Measurements from ENCODE around the gene GET3.
"Not testable (repeated sequence)": the region's sequence is repeated elsewhere in the genome, so short reads cannot be mapped to it uniquely, and the experiment has no call there.

The GET3 gene

DNA sequence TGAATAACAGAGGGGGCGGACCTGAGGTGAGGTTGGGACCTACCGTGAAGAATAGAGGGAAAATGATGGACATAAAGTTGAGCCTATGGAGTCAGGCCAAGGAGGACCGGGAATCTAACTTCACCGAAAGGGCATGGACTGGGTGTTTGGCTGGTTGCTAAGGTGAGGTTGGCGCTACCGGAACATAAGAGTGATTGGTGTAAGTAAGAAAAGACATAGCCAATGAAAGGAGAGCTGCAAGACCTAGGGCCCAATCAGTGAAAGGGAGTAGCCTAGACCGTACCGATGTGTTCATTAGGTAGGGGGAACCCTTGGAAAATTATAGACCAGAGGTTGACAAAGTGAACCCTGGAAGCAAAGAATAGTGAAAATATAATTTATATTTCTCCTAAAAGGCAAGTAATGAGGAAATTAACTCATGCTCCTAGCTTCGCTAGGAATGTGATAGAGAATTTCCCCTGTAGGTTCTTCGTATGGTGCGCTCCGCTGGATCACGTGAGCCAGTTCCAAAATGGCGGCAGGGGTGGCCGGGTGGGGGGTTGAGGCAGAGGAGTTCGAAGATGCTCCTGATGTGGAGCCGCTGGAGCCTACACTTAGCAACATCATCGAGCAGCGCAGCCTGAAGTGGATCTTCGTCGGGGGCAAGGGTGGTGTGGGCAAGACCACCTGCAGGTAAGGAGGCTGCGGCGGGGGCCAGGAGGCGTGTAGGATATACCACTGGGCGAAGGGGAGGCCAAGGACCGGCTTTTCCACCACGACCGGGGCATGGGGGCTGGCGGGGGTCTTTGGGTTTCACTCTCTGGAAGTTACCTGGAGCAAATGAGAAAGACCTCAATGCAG, at the start of gene GET3:
TSS of gene GET3 (plus strand) at position 503 of the 840 bp plus-strand sequence. CDS start at position 512, 9 bp downstream.
- DNase-seq: peak; percentile 82

DNA sequence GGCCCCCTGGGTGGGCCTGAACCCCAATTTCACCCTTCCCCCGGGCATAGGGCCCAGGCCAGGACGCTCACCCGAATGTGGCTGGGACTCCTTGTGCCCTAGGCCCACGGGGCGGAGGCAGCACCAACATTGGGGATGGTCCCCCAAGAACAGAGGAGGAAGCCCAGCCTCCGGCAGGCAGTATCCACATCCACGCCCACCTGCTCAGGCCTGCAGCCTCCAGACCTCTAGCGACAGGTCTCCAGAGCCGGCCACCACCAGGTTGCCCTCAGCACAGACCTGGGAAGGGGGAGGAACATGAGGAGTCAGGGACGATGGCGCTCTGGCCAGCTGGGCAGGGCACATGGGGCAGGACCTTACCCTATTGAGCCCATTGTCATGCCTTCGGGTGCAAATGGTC, 48.3 kb upstream of the GET3 start:
- no peak for DNase-seq

DNA sequence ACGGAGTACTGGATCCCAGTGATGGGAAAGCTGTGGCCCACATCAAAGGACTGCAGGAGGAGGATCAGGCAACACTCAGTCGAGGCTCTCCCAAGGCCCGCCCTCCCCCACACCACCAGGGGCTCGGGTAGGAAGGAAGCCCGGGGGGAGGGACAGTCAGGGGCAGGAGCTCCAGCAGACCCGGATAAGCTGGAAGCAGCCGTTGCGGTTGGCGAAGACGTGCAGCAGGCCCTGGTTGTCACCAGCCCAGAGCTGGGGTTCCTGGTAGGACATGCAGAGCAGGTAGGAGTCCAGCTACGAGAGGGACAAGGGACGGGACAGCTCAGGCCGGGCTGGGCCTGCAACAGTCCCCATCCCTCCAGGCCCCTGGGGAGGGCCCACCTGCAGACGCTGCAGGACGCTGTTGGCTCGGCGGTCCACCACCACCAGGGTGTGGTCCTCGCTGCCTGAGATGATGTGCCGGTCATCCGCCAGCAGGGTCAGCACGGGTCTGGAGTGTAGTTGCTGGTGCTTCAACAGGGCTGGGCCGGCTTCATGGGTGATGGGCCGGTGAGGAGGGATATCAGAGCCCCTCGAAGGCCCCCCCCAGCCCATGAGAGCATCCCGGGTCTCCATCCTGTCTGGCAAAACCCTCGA, 47.6 kb upstream of the GET3 start:
- DNase-seq: no peak

DNA sequence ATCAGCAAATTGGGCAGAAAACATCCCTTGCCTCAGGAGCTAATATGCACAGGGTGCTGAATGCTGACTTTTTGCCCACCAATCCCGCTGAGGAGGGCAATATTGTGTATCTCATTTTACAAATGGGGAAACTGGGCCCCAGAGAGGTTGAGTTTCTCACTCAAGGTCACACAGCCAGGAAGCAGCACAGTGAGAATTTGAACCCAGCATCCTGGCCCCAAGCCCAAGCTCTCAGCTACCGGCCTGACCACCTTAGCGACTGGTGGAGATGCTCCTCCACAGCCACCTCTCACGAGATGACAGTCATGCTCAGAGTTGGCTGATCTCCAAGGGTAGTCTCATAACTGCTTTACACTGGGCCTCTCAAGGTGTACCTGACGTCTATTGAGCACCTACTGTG, 44.3 kb upstream of the GET3 start:
- DNase-seq: no peak

DNA sequence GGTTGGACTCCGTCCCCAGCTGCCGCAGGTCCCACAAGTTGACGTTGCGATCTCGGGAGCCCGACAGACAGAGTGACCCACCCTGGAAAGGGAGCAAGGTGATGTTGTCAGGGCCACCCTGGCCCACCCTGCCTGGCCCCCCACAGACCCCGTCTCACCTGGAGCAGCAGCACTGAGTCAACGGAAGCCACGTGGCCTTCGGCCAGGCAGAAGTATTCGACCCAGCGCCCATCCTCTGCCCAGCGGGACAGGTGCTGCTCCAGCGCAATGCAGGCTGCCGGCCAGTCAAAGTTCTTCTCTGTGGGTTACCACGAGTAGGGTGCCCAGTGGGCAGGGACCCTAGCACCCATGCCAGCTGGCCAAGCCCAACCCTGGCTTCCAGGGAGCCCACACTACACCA, 42.7 kb upstream of the GET3 start:
- DNase-seq: no peak

DNA sequence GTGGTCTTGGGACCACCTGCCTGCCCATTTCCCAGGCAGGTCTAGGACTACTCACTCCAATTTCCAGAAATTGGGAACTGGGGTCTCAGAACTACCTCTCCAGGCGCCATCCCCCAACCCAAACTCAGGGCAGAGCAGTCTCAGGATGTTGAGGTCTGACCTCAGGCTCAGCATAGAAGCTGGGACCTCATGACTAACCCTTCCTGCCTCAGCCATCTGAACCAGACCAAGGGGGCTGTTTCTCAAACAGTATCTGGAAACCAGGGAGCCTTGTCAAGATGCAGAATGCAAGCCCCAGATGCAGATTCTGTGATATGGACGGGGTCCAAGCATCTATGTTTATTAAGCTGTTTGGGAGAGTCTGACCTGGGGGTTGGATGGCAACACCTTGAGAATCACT, 42.2 kb upstream of the GET3 start:
- DNase-seq: no peak

DNA sequence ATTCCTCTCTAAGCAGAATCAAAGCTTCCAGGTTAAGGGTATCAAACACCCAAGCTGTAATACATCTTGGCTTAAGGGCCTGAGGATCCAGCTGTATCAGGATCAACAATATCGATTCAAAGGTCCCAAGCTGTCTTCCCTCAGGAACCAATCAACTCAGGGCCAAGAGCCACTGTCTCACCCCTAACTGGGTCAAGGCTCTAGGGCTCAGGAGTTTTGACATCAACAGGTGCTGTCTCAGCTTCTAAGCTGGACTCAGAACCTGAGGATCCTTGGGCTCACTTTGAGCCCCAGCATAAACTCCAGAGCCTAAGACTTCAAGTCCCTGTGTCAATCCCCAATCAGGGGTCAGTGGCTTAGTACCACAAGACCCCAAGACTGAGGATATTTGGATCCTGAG, 41.8 kb upstream of the GET3 start:
- no peak for DNase-seq

DNA sequence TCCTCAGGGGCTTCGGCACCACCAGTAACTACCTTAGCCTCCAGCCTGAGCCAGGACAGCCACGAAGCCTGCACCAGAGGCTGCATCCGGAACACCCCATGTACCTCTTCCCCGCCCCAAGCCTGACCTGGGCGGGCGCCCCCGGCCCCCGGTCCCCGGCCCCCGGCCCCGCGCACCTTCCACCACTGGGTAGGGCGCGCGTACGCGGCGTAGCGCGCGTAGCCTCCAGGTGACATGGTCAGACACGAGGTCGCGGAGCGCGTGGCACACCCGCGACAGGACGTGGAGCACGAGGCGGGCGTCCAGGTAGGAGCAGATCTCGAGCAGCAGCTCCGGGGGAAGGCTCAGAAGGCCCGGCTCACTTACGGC, 41.3 kb upstream of the GET3 start:
- DNase-seq: no peak

DNA sequence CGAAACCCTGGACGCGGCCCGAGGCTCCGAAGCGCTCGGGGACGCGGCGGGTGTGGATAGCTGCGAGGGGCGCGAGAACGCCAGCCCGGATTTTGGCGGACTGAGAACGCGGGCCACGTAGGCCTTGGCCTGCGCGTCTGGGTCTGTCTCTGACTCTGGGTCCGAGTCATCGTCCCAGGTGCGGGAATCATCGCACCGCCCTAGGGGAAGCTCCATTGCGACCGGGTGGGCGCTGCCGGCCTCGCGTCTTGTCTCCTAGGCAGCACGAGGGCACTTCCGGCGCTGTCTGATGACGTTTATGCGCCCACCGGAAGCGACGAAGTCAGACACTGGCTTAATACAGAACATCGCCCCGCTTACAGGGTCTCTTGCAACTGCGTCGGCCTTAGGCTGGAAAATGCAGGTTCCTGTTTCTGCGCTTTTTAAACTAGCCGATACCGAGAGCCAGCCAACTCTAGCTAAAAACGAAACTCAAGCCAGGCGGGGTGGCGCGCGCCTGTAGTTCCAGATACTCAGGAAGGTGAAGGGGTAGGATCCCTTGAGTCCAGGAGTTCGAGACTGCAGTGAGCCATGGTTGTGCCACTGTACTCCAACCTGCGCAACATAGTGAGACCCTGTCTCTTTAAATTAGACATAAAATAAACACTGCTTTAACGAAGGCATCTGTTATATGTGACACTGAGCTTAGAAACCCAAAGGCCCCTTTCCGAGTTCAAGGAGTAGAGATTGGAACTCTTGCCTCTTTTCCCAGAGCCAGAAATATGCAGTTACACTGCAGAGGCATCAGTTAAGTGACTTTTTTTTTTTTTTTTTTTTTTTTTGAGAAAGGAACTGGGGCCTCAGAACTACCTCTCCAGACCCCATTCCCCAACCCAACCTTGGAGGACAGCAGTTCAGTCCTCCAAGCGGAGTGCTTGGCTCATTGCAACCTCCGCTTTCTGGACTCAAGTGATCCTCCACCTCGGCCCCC, 40.6 kb upstream of the GET3 start, which contains the start of gene FBXW9:
TSS of gene FBXW9 (minus strand) at position 266 of the 970 bp plus-strand sequence. CDS start at position 216, 50 bp downstream.
- DNase-seq: peak; percentile 95

DNA sequence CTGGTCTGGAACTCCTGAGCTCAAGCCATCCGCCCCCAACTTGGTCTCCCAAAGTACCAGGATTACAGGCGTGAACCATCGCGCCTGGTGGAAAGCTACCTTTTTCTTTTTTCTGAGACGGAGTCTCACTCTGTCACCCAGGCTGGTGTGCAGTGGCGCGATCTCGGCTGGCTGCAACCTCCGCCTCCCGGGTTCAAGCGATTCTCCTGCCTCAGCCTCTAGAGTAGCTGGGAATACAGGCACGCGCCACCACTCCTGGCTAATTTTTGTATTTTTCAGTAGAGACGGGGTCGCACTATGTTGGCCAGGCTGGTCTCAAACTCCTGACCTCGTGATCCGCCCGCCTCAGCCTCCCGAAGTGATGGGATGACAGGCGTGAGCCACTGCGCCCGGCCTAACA, 39.9 kb upstream of the GET3 start:
- DNase-seq: not testable (repeated sequence)

DNA sequence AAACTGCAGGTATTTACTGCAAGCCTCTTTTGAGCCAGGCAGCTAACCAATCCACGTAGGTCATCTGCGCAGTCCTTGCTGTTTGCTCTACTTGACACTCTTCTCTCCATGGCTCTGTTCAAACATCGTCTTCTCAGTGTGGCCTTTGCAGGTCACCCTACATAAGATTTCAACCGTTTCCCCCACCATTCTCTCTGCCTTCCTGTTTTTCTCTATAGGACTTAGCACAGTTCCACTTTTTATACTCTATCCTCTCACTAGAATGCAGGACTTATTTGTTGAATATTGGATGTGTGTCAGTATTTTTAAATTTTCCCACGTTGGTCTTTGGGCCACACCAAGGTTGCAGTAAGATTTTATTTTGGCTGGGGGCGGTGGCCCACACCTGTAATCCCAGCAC, 39.2 kb upstream of the GET3 start:
- no peak for DNase-seq

DNA sequence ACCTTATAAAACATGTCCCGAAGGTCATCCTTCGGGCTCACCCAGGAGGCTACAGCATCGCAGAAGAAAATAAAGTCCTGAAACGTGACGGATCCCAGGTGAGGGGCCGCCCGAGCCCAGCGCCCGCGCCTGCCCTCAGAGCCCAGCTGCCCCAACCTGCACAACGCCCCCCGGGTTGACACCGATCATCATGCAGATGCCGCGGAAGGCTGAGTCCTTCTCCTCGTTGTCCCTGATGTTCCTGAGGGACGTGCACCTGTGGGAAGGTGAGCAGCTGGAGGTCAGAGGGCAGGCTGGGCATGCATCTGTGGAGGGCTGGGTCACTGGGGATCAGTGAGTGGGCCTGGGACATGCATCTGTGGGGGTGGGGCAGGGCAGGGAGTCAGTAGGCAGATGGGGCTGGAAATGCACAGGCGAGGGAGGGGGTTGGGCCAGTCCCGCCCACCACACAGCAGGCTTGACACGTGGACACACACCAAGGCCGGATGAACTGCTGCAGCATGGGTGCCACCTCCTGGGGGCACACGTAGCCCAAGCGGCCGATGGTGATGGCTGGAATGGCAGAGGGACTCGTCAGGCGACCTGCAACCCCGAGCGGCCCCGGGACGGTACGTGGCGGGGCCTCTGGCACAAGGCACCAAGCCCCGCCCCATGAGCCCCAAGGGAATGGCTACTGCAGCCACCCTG, 35.6 kb upstream of the GET3 start:
- no peak for DNase-seq

DNA sequence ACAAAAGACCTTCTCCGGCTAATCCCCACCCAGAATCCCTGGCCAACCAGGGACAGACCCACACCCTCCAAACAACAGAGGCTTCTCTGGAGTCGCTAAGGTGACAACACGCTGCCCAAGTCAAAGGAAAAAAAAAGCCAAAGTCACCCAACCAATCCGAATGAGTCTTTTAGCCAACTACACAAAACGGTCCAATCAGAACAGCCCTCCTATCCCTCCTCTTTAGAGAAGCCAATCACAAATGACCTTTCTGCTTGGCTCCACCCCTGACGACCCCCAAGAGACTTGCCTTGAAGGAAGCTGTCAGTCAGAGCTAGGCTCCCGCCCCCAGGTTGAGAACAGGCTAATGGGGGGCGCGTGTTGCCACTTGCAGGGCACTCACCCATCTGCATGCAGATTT, 34.3 kb upstream of the GET3 start:
- no peak for DNase-seq

DNA sequence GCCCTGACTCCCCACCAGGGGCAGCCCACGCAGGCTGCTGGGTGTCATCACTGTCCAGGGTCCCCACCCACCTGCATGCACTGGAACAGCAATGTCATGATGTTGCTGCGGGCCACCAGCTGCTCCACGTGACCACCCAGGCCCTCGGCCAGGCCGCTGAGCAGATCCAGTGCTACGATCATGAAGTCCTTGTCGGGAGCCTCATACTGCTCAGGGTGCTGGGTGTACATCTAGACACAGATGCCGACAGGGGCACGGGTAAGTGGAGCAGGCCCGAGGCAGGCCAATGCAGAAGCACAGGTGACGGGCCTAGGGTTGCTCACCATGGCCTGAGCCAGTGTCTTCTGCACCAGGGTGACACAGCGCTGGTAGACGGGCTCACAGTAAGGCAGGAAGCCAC, 32.1 kb upstream of the GET3 start:
- DNase-seq: no peak

DNA sequence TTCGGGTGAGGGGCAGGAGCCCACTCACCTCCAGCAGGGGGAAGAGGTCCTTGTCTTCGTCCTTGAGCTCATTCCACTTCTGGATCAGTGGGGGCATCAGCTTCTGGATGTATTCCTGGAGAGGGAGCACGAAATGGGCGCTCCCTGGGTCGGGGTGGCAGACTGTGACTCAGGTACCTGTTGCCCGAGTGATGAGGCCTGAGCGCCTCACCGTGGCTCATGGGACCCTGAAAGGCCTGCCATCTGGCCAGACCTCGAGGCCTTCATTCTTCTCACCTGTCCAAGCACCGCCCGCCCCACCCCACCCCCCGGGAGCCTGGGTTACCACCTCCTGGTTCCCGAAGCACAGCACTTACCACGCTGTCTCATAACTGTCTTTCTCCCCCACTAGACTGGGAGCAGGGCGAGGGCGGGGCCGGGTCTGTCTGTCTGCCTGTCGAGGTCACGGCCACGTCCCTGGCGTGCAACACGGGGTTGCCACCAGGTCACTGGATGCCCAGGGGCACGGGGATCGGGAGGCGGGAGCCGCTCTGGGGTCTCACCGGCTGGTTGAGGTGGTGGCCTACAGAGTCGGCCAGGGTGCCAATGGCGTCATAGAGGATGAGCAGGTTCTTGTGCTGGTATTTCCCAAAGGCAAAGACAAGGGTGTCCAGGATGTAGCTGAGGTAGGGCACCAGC, 31.5 kb upstream of the GET3 start:
- no peak for DNase-seq

DNA sequence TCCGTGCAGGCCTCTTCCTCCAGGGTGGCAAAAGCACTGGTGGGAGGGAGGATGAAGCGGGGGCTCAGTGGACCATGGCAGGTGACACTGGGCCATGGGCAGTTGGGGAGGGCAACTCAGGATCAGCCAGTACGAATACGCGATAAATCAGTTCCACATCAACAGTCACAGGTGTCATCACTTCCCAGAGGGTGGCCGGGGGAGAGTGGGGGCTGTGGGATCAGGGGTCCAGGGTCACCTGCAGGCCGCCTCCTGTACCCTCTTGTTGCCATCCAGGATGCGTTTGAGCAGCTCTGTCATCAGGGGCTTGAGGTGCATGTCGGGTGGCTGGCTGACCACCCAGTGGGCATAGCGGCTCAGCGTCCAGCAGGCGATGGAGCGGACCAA, 31.0 kb upstream of the GET3 start:
- DNase-seq: no peak

DNA sequence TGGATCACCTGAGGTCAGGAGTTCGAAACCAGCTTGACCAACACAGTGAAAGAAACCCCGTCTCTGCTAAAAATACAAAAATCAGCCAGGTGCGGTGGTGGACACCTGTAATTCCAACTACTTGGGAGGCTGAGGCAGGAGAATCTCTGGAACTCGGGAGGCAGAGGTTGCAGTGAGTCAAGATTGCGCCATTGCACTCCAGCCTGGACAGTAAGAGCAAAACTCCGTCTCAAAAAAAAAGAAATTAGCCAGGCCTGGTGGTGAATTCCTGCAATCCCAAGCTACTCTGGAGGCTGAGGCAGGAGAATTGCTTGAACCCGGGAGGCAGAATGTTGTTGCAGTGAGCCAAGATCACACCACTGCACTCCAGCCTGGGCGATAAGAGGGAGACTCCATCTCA, 28.7 kb upstream of the GET3 start:
- DNase-seq: no peak

DNA sequence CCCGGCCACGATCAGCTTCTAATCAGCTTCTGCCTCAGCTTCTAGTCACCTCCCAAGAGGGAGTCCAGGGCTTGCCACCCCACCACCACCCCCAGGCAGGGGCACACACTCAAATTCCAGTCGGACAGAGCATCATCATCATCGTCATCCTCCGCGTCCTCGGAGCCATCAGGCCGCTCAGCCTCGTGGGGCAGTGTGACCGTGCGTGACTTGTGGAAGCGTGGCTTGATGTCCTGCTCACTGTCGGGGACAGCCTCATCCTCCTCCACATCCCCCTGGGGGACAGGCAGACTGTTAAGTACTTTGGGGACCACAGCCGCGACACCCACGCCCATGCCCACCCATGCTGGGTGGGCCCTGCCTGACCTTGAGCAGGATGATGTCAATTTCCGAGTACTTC, 26.1 kb upstream of the GET3 start:
- DNase-seq: no peak

DNA sequence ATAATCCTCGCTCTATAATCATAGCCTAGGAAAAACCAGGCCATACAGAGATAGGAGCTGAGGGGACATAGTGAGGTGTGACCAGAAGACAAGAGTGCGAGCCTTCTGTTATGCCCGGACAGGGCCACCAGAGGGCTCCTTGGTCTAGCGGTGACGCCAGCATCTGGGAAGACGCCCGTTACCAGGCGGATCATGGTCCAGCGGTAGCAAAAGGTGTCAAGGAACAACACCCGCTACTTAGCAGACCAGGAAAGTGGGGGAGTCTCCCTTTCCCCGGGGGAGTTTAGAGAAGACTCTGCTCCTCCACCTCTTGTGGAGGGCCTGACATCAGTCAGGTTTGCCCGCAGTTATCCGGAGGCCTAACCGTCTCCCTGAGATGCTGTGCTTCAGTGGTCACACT, 25.2 kb upstream of the GET3 start:
- not testable (repeated sequence) for DNase-seq

DNA sequence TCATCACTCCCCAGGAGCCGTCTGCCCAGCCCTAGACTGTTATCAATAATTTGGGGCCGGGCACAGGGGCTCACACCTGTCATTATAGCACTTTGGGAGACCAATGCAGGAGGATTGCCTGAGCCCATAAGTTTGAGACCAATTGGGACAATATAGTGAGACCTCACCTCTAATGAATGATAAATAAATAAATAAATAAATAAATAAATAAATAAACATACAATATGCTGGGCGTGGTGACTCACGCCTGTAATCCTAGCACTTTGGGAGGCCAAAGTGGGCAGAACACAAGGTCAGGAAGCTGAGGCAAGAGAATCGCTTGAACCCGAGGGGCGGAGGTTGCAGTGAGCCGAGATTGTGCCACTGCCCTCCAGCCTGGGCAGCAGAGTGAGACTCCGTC, 24.0 kb upstream of the GET3 start:
- DNase-seq: not testable (repeated sequence)

DNA sequence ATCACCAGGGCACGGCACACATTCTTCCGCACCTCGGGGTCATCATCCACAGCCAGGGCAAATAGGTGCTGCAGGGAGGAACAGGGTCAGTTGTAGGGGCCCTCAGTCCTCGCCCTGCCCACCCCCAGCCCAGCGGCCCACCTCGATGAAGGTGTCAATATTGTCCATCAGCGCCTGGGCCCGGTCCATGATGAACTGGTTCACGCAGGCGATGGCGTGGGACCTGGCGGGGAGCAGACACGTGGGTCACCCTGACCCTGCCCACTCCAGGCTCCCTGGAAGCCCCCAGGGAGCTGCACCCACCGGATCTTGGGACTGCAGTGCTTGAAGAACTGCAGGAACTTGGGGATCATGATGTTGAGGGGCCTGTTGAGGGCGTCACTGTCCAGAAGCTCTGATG, 22.2 kb upstream of the GET3 start:
- DNase-seq: no peak

DNA sequence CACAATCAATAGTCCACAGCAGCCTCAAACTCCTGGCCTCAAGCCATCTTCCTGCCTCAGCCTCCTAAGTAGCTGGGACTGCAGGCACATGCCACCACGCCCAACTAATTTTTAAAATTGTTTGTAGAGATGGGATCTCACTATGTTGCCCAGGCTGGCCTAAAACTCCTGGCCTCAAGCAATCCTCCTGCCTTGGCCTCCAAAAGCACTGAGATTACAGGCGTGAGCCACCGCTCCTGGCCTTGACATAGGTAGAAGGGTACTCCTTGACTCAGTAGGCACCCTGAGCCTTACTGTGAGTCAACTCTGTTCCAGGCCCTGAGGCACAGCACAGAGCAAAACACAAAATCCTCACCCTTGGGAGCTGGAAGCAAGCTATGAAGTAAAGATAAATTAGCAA, 21.4 kb upstream of the GET3 start:
- no peak for DNase-seq
